IMR-90 (cell line): ENCODE measurements around the gene ABCF1. TPM values are rescaled to one million over a fixed set of nuclear protein-coding genes. Genes with fewer than 3 reads are reported as not detected.

Experiments
- ATAC-seq: fragments of 200-7000 bp; cut with Tn5 transposase; 2 replicates; pipeline ENCODE4 v1.9.1; 2020; ENCODE audit warnings: low read depth, mild to moderate bottlenecking, moderate library complexity
- BruUV-seq: library from RNA; stranded (reverse); fragments of 400-500 nt; replicated peaks from 2 replicates; lab custom pipeline; 2021; lab: Mats Ljungman, UMichigan
- CTCF ChIA-PET: fragments of 300-600 bp; formaldehyde crosslinking; extraction: SDS; loops from one replicate; lab custom pipeline; 2021; ENCODE audit warnings: antibody characterized with exemption; lab: Yijun Ruan, JAX
- POLR2A ChIA-PET: fragments of 300-600 bp; sonication (Branson Sonifier 250); formaldehyde crosslinking; loops from one replicate; lab custom pipeline; 2022; ENCODE audit warnings: antibody characterized with exemption; ENCODE audit not compliant: unreplicated experiment; lab: Charles Lee
- DNase-seq: peaks from one replicate; pipeline ENCODE4 v3.0.0; 2013
- H2AFZ ChIP-seq: replicated peaks from 2 replicates; pipeline ENCODE3; 2013; ENCODE audit warnings: low read length, mild to moderate bottlenecking; ENCODE audit not compliant: poor library complexity
- H2AK5ac ChIP-seq: 2 replicates; pipeline ENCODE4 v1.6.1; 2013; ENCODE audit warnings: low read depth, low read length, inconsistent platforms
- H2AK9ac ChIP-seq: replicated peaks from 2 replicates; pipeline ENCODE3; 2013; ENCODE audit warnings: mild to moderate bottlenecking, low read depth, low read length, moderate library complexity; ENCODE audit not compliant: poor library complexity
- H2BK120ac ChIP-seq: 2 replicates; pipeline ENCODE4 v1.6.1; 2013; ENCODE audit warnings: low read depth, low read length, inconsistent platforms
- H2BK15ac ChIP-seq: 3 replicates; pipeline ENCODE4 v1.6.1; 2013; ENCODE audit warnings: low read depth, low read length, inconsistent platforms
- H2BK20ac ChIP-seq: 2 replicates; pipeline ENCODE4 v1.6.1; 2013; ENCODE audit warnings: low read depth, mild to moderate bottlenecking, inconsistent platforms, low read length, moderate library complexity
- H2BK5ac ChIP-seq: 2 replicates; pipeline ENCODE4 v1.6.1; 2013; ENCODE audit warnings: mild to moderate bottlenecking, low read depth, low read length, inconsistent platforms; ENCODE audit not compliant: poor library complexity, severe bottlenecking
- H3K14ac ChIP-seq: replicated peaks from 2 replicates; pipeline ENCODE4 v1.6.1; 2013; ENCODE audit warnings: low read depth, low read length, inconsistent platforms
- H3K18ac ChIP-seq: 2 replicates; pipeline ENCODE4 v1.6.1; 2013; ENCODE audit warnings: low read depth, low read length, control low read depth
- H3K23ac ChIP-seq: 2 replicates; pipeline ENCODE4 v1.6.1; 2013; ENCODE audit warnings: low read depth, low read length, inconsistent platforms
- H3K27ac ChIP-seq: 2 replicates; pipeline ENCODE4 v1.5.1; 2013; ENCODE audit warnings: mild to moderate bottlenecking, control low read depth, low read length; ENCODE audit not compliant: insufficient read depth
- H3K27me3 ChIP-seq: 2 replicates; pipeline ENCODE4 v1.6.1; 2013; ENCODE audit warnings: low read length; ENCODE audit not compliant: control insufficient read depth, insufficient read depth
- H3K36me3 ChIP-seq: 2 replicates; pipeline ENCODE4 v1.6.1; 2013; ENCODE audit warnings: low read length, mixed read lengths; ENCODE audit not compliant: control insufficient read depth, insufficient read depth
- H3K4ac ChIP-seq: 2 replicates; pipeline ENCODE4 v1.6.1; 2013; ENCODE audit warnings: low read depth, low read length, inconsistent platforms
- H3K4me1 ChIP-seq: 2 replicates; pipeline ENCODE4 v1.6.1; 2013; ENCODE audit warnings: low read length, mixed read lengths; ENCODE audit not compliant: control insufficient read depth, insufficient read depth
- H3K4me2 ChIP-seq: 2 replicates; pipeline ENCODE4 v1.6.1; 2013; ENCODE audit warnings: low read depth, mild to moderate bottlenecking, control low read depth, low read length, moderate library complexity
- H3K4me3 ChIP-seq: 2 replicates; pipeline ENCODE4 v1.5.1; 2013; ENCODE audit warnings: low read depth, mild to moderate bottlenecking, control low read depth, low read length, moderate library complexity; ENCODE audit not compliant: insufficient read depth
- H3K56ac ChIP-seq: 2 replicates; pipeline ENCODE4 v1.6.1; 2013; ENCODE audit warnings: low read length, inconsistent platforms; ENCODE audit not compliant: insufficient read depth; ENCODE audit errors: extremely low read depth
- H3K79me1 ChIP-seq, 2 experiments: 2 replicates each; pipeline ENCODE4 v1.6.1; 2013; ENCODE audit warnings: low read length in 2 of 2, inconsistent platforms in 1 of 2, low read depth in 1 of 2
- H3K9ac ChIP-seq: 2 replicates; pipeline ENCODE4 v1.6.1; 2013; ENCODE audit warnings: low read depth, low read length, control low read depth
- H3K9me1 ChIP-seq: 2 replicates; pipeline ENCODE4 v1.6.1; 2013; ENCODE audit warnings: low read length, inconsistent platforms; ENCODE audit not compliant: insufficient read depth
- H3K9me3 ChIP-seq: 2 replicates; pipeline ENCODE4 v1.6.1; 2013; ENCODE audit warnings: low read length; ENCODE audit not compliant: control insufficient read depth, insufficient read depth
- H4K20me1 ChIP-seq: 2 replicates; pipeline ENCODE4 v1.6.1; 2013; ENCODE audit warnings: low read length, inconsistent platforms; ENCODE audit not compliant: insufficient read depth
- H4K5ac ChIP-seq: 2 replicates; pipeline ENCODE4 v1.6.1; 2013; ENCODE audit warnings: mild to moderate bottlenecking, low read depth, low read length, control low read depth
- H4K8ac ChIP-seq, 2 experiments: 2 replicates each; pipeline ENCODE4 v1.6.1; 2013; ENCODE audit warnings: low read depth in 2 of 2, low read length in 2 of 2, control low read depth in 1 of 2, inconsistent platforms in 1 of 2
- H4K91ac ChIP-seq: 2 replicates; pipeline ENCODE4 v1.6.1; 2013; ENCODE audit warnings: low read depth, low read length, inconsistent platforms; ENCODE audit not compliant: insufficient read depth
- CTCF ChIP-seq: conservative IDR thresholded peaks from 2 replicates; pipeline ENCODE4 v1.5.1; 2012; ENCODE audit warnings: mild to moderate bottlenecking, low read depth, low read length, improper control_type of control experiment
- FOS ChIP-seq: fragments of 150-350 bp; IDR thresholded peaks from 2 replicates; pipeline ENCODE4 v1.6.1; 2016; ENCODE audit warnings: low read depth, low read length
- MAFK ChIP-seq: IDR thresholded peaks from 2 replicates; pipeline ENCODE4 v1.6.1; 2012; ENCODE audit warnings: low read depth, low read length, improper control_type of control experiment
- POLR2A ChIP-seq: IDR thresholded peaks from 2 replicates; pipeline ENCODE4 v1.6.1; 2012; ENCODE audit warnings: mild to moderate bottlenecking, low read depth, low read length
- RFX5 ChIP-seq: IDR thresholded peaks from 2 replicates; pipeline ENCODE4 v1.8.0; 2012; ENCODE audit warnings: low read depth, mild to moderate bottlenecking, low read length, moderate library complexity
- WGBS, 2 experiments: methylation state at CpG; one replicate each; pipeline versions ENCODE4 v1.1.5 to v1.1.7; 2013; ENCODE audit warnings: missing lambda C conversion rate in 2 of 2; ENCODE audit not compliant: insufficient read length in 1 of 2; ENCODE audit errors: extremely low coverage in 2 of 2; 5-methylcytosine and 5-hydroxymethylcytosine counted together
- dilution Hi-C: fragments of 300-500 bp; cut with HindIII; formaldehyde crosslinking; loops from one replicate; pipeline ENCODE4 v1.14.3; 2018; ENCODE audit warnings: low sequenced_read_pairs; ENCODE audit not compliant: unreplicated experiment
- in situ Hi-C: fragments of 300-500 bp; cut with MboI; formaldehyde crosslinking; loops from 3 replicates; pipeline ENCODE4 v1.14.3; 2019; ENCODE audit warnings: low sequenced_read_pairs, inconsistent platforms, mixed read lengths
- intact Hi-C: fragments of 100-400 bp; cut with micrococcal nuclease; formaldehyde crosslinking; loops from 2 replicates; pipeline ENCODE4 v1.10.0; 2022
- polyA plus RNA-seq, 3 experiments: library from polyadenylated mRNA; depleted of rRNA; stranded (reverse); fragments of >200 nt; gene quantifications; 2 replicates each; pipeline ENCODE4 v1.2.3, GENCODE V29; 2012; ENCODE audit warnings: low replicate concordance in 1 of 3
- total RNA-seq: library from RNA; depleted of rRNA; stranded (reverse); fragments of >200 nt; gene quantifications from 2 replicates; pipeline ENCODE4 v1.2.3, GENCODE V29; 2012

Gene ABCF1
- total and polyA plus RNA-seq, 2 of the 4 experiments (the other 2 are of a cell fraction), result 39.1 to 48.6 TPM

DNA sequence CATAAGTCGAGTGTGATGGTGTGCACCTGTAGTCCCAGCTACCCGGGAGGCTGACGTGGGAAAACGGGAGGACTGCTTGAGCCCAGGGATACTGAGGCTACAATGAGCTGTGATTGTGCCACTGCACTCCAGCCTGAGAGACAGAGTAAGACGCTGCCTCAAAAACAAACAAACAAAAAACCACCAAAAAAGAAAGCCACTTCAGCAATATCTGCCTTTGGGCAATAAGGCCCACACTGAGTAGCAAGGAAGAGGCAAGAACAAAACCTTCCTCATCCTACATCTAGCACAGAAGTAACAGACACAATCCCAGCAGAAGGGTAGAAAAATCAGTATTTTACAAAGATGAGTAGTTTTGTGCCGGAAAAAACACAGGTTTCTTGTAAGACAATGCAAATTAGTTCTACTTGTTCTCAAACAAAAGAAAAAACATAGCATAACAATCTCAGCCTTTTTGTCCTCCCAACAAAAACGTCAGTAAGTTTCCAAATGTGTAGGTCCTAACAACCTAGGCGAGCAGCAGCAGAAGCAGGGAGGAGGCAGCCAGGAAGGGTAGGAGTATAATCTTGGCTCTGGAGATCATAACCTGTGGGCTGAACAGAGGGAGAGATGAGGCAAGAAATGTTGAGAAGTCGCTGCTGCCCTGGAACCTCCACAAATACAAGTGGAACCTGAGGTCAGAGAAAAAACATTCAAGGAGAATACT, 40.1 kb downstream of the ABCF1 start (continued):
- TF ChIP-seq FOS, result no peak

- Histone ChIP-seq H3K23ac (no peak overlapping the region), H2BK5ac (no peak overlapping the region), H3K56ac (no peak overlapping the region), H4K20me1 (peaks cover 57% of the 10 kb centered on the region), H3K79me1 (peaks cover 35 to 59% of the 10 kb centered on the region in 2 experiments), H3K4ac (no peak overlapping the region), H2BK15ac (no peak overlapping the region), H3K4me3 (no peak overlapping the region), H3K9me1 (peaks cover 10% of the 10 kb centered on the region; the same call in 1 of the 2 replicates), H4K91ac (no peak overlapping the region), H2BK120ac (no peak overlapping the region), H2AK9ac (no peak overlapping the region), H3K27me3 (no peaks in the 10 kb centered on the region), H3K14ac (no peak overlapping the region), H3K36me3 (peaks cover 34% of the 10 kb centered on the region), H4K8ac (no peak overlapping the region), H4K5ac (no peak overlapping the region), H2AK5ac (no peak overlapping the region), H3K9me3 (no peaks in the 10 kb centered on the region), H3K9ac (no peak overlapping the region), H2BK20ac (no peak overlapping the region), H3K4me2 (no peak overlapping the region), H3K18ac (no peak overlapping the region), H3K27ac (no peak overlapping the region), H2AFZ (no peak overlapping the region), H3K4me1 (peaks cover 6% of the 10 kb centered on the region)
- intact Hi-C loops, result no loop called here
- dilution Hi-C loops, result no loop called here
- WGBS, 2 experiments, result no CpG with 5 or more reads among the region's 2 CpGs
- ATAC-seq (no peak), DNase-seq (no peak)
- TF ChIP-seq RFX5, result no peak
- no peak for TF ChIP-seq POLR2A
- no peak for TF ChIP-seq MAFK
- TF ChIP-seq CTCF, result no peak
- BruUV-seq, result no TSS peak
- POLR2A ChIA-PET, result interaction anchor here (0.9 to 1.0 kb wide), 2 partner anchors 71 to 103 kb away, joined by 3 to 4 read pairs; no protein-coding TSS in a partner anchor
- CTCF ChIA-PET, result interaction anchor here (0.9 to 1.8 kb wide), 2 partner anchors 11 to 15 kb away, joined by 3 to 6 read pairs; no protein-coding TSS in a partner anchor
- in situ Hi-C loops, result no loop called here
Observed at GRCh38 chr6:30611856-30612194, 40.6 kb downstream of the ABCF1 start.
